ENCODE measurements around the gene SLC47A2.

- TF ChIP-seq REST (IDR thresholded peaks at IDR 0.05; ENCODE audit: low read depth) (no peak), RAD21 (IDR thresholded peaks at IDR 0.05; ENCODE audit: low read depth) (no peak), TAF1 (IDR thresholded peaks at IDR 0.05; ENCODE audit: low read depth) (no peak), USF1 (IDR thresholded peaks at IDR 0.05) (no peak), EP300 (IDR thresholded peaks at IDR 0.05; ENCODE audit: borderline replicate concordance) (peak; percentile 83), ZBTB7A (IDR thresholded peaks at IDR 0.05; ENCODE audit: low read depth) (no peak)
Measured at GRCh38 chr17:19752216-19753050, 36.0 kb upstream of the SLC47A2 start.
